HCT116 (cell line): ENCODE measurements around the gene PMF1.

Experiments
- CEBPB ChIP-seq: IDR thresholded peaks from 2 replicates; pipeline ENCODE4 v1.6.1; 2012; ENCODE audit warnings: low read depth
- ELF1 ChIP-seq: IDR thresholded peaks from 2 replicates; pipeline ENCODE4 v1.6.1; 2012; ENCODE audit warnings: low read depth, borderline replicate concordance
- EZH2 ChIP-seq: fragments of 200-600 bp; sonication (generic); IDR thresholded peaks from 2 replicates; pipeline ENCODE4 v1.6.1; 2017; ENCODE audit warnings: antibody characterized with exemption, mixed run types
- EZH2phosphoT487 ChIP-seq: fragments of 200-600 bp; IDR thresholded peaks from 2 replicates; pipeline ENCODE4 v1.6.1; 2018; ENCODE audit warnings: antibody characterized with exemption, borderline replicate concordance
- POLR2AphosphoS5 ChIP-seq: IDR thresholded peaks from 2 replicates; pipeline ENCODE4 v1.6.1; 2011; ENCODE audit warnings: mild to moderate bottlenecking, low read depth, low read length, moderate library complexity
- RAD21 ChIP-seq: IDR thresholded peaks from 2 replicates; pipeline ENCODE4 v1.6.1; 2012; ENCODE audit warnings: low read depth, mild to moderate bottlenecking
- SIN3A ChIP-seq: IDR thresholded peaks from 2 replicates; pipeline ENCODE4 v1.6.1; 2012; ENCODE audit warnings: low read depth
- ZNF274 ChIP-seq: fragments of 200-500 bp; sonication (Bioruptor generic); IDR thresholded peaks from 2 replicates; pipeline ENCODE4 v1.6.1; 2014; ENCODE audit warnings: mild to moderate bottlenecking, low read depth, low read length, inconsistent platforms
- TF ChIP-seq, protein P1 (sequence below), 3 experiments: fragments of 200-600 bp in 1 of 3; sonication (generic) in 1 of 3; IDR thresholded peaks in 2 of 3; conservative IDR thresholded peaks in 1 of 3; 2 replicates each; pipeline ENCODE4 v1.5.1; 2012 to 2017; ENCODE audit warnings: low read depth in 2 of 3, low read length in 2 of 3, antibody characterized with exemption in 1 of 3, borderline replicate concordance in 1 of 3, control low read depth in 1 of 3, mild to moderate bottlenecking in 1 of 3, mixed read lengths in 1 of 3, mixed run types in 1 of 3, moderate library complexity in 1 of 3; ENCODE audit not compliant: insufficient read depth in 1 of 3
- TF ChIP-seq, protein P2 (sequence below): IDR thresholded peaks from 2 replicates; pipeline ENCODE4 v1.6.1; 2012
- TF ChIP-seq, protein P3 (sequence below): IDR thresholded peaks from 2 replicates; pipeline ENCODE4 v1.6.1; 2012; ENCODE audit warnings: low read depth
- TF ChIP-seq, protein P4 (sequence below): IDR thresholded peaks from 2 replicates; pipeline ENCODE4 v1.6.1; 2011; ENCODE audit warnings: mild to moderate bottlenecking, low read length, moderate library complexity; ENCODE audit not compliant: insufficient replicate concordance; ENCODE audit errors: extremely low read depth

DNA sequence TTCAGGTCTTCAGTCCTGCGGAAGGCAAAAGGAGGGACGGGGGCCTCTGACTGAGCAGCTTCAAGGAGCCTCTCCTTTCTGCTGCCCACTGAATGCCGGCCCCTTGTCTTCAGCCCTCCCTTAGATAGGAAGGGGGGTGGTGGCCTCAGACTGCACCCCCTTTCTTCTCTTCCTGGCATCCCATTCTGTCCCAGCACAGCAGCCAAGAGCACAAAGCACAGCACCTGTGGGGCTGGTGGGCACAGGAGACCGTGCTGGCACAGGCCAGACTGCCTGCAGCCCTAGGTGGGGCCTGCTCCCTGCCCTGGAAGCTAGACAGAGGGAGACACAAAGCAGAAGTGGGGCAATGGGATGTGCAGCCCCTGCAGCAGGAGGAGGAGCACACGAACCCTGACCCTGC, 36.8 kb downstream of the PMF1 start:
- TF ChIP-seq, protein P1, sequence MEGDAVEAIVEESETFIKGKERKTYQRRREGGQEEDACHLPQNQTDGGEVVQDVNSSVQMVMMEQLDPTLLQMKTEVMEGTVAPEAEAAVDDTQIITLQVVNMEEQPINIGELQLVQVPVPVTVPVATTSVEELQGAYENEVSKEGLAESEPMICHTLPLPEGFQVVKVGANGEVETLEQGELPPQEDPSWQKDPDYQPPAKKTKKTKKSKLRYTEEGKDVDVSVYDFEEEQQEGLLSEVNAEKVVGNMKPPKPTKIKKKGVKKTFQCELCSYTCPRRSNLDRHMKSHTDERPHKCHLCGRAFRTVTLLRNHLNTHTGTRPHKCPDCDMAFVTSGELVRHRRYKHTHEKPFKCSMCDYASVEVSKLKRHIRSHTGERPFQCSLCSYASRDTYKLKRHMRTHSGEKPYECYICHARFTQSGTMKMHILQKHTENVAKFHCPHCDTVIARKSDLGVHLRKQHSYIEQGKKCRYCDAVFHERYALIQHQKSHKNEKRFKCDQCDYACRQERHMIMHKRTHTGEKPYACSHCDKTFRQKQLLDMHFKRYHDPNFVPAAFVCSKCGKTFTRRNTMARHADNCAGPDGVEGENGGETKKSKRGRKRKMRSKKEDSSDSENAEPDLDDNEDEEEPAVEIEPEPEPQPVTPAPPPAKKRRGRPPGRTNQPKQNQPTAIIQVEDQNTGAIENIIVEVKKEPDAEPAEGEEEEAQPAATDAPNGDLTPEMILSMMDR (IDR thresholded peaks at IDR 0.05 in 2 of 3, conservative IDR thresholded peaks at IDR 0.05 in 1 of 3; ENCODE audit: borderline replicate concordance in 1 of 3, insufficient read depth in 1 of 3, low read depth in 2 of 3, low read length in 2 of 3) = no peak
- no peak for TF ChIP-seq RAD21
- no peak for TF ChIP-seq ZNF274
- TF ChIP-seq, protein P2, sequence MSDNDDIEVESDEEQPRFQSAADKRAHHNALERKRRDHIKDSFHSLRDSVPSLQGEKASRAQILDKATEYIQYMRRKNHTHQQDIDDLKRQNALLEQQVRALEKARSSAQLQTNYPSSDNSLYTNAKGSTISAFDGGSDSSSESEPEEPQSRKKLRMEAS = no peak
- TF ChIP-seq EZH2phosphoT487 = no peak
- TF ChIP-seq, protein P3, sequence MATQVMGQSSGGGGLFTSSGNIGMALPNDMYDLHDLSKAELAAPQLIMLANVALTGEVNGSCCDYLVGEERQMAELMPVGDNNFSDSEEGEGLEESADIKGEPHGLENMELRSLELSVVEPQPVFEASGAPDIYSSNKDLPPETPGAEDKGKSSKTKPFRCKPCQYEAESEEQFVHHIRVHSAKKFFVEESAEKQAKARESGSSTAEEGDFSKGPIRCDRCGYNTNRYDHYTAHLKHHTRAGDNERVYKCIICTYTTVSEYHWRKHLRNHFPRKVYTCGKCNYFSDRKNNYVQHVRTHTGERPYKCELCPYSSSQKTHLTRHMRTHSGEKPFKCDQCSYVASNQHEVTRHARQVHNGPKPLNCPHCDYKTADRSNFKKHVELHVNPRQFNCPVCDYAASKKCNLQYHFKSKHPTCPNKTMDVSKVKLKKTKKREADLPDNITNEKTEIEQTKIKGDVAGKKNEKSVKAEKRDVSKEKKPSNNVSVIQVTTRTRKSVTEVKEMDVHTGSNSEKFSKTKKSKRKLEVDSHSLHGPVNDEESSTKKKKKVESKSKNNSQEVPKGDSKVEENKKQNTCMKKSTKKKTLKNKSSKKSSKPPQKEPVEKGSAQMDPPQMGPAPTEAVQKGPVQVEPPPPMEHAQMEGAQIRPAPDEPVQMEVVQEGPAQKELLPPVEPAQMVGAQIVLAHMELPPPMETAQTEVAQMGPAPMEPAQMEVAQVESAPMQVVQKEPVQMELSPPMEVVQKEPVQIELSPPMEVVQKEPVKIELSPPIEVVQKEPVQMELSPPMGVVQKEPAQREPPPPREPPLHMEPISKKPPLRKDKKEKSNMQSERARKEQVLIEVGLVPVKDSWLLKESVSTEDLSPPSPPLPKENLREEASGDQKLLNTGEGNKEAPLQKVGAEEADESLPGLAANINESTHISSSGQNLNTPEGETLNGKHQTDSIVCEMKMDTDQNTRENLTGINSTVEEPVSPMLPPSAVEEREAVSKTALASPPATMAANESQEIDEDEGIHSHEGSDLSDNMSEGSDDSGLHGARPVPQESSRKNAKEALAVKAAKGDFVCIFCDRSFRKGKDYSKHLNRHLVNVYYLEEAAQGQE = no peak
- TF ChIP-seq POLR2AphosphoS5 = no peak
- no peak for TF ChIP-seq ELF1
- TF ChIP-seq, protein P4, sequence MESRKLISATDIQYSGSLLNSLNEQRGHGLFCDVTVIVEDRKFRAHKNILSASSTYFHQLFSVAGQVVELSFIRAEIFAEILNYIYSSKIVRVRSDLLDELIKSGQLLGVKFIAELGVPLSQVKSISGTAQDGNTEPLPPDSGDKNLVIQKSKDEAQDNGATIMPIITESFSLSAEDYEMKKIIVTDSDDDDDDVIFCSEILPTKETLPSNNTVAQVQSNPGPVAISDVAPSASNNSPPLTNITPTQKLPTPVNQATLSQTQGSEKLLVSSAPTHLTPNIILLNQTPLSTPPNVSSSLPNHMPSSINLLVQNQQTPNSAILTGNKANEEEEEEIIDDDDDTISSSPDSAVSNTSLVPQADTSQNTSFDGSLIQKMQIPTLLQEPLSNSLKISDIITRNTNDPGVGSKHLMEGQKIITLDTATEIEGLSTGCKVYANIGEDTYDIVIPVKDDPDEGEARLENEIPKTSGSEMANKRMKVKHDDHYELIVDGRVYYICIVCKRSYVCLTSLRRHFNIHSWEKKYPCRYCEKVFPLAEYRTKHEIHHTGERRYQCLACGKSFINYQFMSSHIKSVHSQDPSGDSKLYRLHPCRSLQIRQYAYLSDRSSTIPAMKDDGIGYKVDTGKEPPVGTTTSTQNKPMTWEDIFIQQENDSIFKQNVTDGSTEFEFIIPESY = no peak
- TF ChIP-seq SIN3A = no peak
- TF ChIP-seq CEBPB = no peak
- no peak for TF ChIP-seq EZH2
